Amniotic epithelial cell (primary cell): ENCODE results near the gene C22orf15.

Experiments
- DNase-seq: peaks from one replicate; pipeline ENCODE4 v3.0.0-alpha.2; 2010; ENCODE audit warnings: low read depth

Gene C22orf15

DNA sequence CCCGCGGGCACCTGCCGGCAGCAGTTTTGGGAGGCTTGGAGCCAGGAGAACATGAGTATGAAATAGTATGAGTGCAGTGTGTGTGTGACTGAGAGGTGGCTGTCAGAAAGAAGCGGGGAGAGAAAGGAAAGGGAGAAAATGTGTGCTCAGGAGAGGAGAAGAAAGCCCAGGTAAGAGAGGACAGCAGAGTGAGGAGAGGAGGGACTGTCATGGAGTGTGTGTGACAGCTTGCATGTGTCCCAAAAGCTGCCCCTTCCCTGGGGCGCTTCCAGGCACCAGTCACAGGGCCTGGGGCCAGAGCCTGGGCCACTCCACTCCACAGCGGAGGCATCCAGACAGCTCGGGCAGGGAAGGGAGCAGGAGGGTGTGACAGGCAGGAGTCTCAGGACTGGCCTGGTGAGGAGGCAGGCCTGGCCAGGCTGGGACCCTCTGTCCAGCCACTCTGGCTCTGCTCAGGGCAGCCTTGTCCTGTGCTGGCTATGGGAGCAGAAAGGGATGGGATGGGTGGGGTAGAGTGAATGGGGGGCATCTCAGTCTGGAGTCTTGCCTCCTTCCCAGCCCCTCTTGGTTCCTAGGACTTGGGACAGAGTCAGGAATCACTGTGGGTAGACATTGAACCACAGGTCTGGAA is 10.8 kb downstream of the C22orf15 start:
- DNase-seq = no peak

DNA sequence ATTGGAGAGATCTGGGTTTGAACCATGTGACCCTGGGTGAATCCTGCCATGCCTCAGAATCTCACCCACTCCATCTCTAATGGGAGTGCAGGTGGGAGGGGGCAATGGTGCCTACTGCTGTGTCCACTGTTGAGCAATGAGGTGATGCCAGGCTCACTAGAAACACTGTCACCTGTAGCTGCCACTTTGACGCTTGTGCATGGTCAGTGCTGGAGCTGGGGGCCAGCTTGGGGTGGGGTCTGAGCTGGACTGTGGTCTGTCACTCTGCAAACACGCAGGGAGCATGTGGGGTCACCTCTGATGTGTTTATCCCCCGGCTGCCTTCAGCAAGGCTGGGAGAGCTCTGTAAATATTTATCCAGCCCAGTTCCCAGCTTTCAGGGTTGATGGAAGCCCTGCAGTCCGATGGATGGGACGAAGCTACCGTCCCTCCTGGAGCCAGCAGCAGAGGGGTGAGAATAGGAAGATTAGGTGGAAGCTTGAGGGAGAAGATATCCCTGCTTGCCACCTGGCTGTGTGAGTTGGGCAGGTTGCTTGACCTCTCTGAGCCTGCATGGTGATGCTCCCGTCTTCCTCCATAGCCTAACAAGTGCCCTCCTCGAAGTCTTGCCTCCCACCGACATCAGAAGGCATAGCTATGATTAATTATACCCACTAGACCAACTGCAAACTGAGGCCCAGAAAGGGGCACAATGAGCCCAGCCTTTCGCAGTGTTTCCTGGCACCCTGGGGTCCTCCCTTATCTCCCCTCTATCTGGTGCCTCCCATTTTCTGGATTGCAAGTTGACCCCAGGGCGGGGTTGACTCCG is 11.5 kb downstream of the C22orf15 start:
- no peak for DNase-seq

DNA sequence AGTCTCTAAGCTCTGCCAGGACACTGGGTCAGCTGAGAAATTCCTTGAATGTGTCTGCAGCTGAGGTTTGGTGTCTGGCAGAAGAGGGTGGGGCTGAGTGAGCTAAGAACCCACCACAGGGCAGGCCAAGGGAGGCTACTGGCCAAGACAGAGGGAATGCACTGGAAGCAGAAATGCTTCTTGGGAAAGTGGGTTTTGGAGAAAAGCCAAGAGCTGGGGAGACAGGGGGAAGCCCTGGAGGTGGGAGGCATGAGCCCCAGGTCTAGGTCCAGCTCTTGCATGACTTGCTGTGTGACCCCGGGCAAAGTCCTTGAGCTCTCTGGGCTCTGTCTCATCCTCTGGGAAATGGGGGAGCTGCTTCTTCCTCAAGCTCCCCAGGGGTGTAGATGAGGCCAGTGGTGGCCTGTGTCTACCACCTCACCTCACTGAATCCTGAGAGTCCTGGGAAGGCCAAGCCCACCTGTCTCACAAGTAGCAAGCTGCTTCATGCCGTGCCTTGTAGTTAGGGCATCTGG is 12.2 kb downstream of the C22orf15 start:
- peak; percentile 82 for DNase-seq

DNA sequence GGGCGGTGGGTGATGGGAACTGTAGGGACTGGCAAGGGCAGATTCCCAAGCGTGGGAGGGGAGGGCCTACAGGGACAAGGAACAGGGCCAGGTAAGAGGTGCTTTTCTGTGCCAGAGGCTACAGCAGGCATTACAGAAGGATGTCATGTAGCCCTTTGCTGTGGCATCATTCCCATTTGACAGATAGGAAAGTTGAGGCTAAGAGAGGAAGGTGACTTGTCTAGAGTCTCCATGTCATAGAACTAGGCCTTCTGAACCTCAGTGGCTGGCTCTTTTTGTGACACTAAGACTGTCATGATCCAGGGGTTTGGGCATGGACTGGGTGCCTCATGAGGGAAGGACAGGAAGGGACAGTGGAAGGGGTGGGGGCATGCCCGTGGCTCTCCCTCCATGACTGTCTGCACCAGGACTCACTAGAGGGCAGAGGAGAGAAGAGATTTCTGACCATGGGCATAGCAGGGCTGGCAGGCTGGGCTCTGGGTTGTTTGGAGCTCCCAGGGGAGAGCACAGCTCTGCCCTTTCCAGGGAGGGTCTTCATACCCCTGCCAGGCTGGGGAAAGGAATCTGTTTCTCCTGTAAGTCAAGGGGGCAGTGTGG is 13.1 kb downstream of the C22orf15 start:
- DNase-seq = no peak

DNA sequence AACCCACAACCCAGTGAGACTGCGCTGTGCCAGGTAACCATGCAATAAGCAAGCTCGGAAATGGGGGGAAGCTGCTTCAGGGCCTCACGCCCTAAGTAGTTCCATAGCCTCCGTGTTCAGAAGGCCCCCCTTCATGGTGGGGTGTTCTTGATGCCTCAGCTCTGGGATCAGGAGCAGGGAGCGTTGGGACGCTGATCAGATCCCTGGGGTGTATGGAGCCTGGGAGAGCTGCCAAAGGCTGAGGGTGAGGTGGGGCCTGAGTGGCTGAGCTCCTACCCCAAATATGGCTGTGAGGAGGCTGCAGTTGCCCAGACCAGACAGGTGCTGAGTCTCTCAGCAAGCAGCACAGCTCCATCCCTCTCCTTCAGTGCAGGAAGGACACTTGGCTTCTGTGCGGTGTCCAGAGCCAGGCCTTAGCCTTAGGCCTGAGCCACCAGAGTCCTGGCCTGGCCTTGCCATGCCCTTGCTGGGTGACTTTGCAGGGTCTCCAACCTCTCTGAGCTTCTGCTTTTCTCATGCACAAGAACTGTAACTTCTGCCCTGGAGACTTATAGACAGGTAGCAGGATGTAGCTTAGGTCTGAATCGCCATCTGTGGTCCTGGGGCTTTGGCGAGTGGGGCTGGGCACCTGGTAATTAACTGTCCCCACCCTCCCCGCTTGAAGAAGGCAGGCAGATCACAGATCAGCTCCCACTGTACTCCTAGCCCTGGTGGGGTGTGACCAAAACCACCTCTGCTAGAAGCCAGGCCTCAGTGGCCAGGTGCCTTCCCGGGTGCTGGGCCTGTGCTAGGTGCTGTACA is 15.2 kb downstream of the C22orf15 start:
- no peak for DNase-seq

DNA sequence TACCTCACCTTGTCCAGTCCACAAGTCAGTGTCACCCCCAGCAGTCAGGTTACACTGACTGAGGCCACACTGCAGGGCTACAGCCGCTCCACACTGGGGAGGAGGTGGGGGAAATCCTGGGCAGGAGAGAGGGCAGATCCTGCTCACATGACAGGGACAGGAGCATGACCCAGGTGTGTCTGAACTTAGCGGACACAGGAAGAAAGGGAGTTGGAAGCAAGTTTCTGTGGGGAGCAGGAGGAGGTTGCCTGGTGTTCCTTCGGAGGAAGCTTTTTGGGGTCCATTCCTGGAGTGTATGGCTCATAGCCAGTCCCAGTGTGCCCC is 15.7 kb downstream of the C22orf15 start:
- no peak for DNase-seq

DNA sequence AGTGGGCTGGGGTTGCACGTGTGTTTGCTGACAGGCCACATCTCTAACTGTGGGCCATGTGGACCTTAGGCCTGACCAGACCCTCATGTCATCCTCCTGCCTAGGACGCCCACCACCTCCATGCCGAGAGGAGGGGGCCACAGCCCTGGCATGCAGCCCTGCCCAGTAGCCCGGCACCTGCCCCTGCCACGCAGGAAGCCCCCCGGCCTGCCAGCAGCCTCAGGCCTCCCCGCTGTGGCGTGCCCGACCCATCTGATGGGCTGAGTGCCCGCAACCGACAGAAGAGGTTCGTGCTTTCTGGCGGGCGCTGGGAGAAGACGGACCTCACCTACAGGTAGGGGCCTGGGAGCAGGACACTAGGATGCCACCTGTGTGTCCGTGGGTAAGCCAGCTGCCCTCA is 16.3 kb downstream of the C22orf15 start:
- no peak for DNase-seq

DNA sequence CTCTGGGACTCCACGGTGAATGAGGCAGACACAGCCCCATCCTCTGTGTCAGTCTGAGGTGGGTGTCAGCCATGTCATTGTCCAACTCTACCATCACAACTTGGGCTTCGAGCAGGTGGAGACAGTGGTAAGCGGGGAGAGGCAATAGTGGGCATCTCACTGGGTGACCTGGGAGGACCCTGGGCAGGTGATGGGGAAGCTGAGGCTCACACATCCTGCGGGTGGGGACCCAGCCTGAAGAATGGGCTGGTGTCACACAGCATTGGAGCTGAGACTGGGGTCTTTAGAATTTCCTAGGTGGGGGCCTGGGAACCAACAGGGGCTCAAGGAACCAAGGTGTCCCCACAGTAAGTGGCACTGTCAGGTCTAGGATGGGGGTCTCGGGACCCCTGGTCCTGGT is 16.9 kb downstream of the C22orf15 start:
- no peak for DNase-seq

DNA sequence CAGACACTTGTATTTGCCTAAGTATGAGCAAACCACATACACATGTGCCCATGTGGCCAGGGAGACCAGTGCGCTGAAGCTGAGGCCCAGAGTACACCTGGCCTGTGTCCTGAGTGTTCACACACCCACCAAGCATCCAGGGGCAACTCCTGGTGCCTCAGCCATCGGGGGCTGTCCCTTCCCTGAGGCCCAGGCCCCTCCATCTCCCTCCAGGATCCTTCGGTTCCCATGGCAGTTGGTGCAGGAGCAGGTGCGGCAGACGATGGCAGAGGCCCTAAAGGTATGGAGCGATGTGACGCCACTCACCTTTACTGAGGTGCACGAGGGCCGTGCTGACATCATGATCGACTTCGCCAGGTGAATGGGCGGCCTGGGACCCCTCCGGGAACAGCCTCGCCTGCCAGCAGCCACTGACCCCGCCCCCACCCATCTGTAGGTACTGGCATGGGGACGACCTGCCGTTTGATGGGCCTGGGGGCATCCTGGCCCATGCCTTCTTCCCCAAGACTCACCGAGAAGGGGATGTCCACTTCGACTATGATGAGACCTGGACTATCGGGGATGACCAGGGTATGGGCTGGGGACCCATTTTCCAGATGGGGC is 17.5 kb downstream of the C22orf15 start:
- no peak for DNase-seq

DNA sequence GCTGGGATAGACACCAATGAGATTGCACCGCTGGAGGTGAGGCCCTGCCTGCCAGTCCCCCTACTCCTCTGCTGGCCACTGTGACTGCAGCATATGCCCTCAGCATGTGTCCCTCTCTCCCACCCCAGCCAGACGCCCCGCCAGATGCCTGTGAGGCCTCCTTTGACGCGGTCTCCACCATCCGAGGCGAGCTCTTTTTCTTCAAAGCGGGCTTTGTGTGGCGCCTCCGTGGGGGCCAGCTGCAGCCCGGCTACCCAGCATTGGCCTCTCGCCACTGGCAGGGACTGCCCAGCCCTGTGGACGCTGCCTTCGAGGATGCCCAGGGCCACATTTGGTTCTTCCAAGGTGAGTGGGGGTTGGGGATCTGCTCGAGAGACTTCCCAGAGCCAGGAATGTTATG is 18.3 kb downstream of the C22orf15 start:
- DNase-seq = no peak

DNA sequence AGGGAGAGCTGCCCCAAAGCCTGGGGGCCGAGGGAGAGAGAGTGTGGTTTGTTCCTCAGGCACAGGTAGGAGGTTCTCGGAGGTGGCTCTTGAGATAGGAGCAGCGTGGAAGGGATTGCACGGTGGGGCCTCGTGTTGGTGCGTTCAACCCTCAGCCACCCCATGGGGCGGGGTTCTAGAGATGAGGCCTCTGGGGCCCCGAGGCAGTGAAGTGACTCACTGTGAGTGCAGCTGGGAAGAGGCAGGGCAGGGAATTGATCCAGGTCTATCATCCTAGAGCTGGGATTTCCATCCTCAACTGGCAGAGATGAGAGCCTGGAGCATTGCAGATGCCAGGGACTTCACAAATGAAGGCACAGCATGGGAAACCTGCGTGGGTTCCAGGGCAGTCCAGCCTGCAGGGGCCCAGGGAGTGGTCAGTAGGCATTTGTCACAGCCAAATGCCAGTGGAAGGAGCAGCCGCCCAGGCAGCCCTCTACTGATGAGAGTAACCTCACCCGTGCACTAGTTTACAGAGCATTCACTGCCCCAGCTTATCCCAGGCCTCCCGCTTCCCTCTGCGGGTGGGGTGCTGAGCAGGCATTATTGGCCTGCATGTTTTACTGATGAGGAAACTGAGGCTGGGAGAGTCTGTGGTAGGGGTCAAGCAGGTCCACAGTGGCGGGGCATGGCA is 18.9 kb downstream of the C22orf15 start:
- DNase-seq = peak; percentile 53

DNA sequence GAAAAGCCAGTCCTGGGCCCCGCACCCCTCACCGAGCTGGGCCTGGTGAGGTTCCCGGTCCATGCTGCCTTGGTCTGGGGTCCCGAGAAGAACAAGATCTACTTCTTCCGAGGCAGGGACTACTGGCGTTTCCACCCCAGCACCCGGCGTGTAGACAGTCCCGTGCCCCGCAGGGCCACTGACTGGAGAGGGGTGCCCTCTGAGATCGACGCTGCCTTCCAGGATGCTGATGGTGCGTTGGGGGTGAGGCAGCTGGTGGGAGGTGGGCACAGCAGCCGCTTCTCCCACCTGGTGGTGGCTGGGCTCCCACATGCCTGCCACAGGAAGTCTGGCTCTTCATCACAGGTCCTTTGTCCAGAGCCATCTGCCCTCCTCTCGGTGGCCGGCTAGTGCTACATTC is 19.5 kb downstream of the C22orf15 start:
- DNase-seq = no peak

DNA sequence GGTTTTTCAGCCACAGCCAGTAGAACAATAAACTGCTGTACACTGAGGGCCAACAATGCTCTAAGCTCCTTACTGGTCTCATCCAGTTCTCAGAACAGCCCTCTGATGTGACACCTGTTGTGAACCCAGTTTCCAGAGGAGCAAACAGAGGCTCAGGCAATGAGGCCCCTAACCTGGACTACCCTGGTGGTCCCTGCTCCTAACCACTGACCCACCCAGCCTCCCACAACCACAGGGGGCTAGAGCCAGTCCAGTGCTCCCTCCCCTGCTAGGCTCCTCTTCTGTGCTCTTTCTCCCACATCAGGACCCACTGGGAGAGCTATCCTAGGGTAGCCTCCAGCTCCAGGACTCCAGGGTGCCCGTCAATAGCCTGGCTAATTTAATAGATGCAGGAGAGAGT is 19.9 kb downstream of the C22orf15 start:
- no peak for DNase-seq

DNA sequence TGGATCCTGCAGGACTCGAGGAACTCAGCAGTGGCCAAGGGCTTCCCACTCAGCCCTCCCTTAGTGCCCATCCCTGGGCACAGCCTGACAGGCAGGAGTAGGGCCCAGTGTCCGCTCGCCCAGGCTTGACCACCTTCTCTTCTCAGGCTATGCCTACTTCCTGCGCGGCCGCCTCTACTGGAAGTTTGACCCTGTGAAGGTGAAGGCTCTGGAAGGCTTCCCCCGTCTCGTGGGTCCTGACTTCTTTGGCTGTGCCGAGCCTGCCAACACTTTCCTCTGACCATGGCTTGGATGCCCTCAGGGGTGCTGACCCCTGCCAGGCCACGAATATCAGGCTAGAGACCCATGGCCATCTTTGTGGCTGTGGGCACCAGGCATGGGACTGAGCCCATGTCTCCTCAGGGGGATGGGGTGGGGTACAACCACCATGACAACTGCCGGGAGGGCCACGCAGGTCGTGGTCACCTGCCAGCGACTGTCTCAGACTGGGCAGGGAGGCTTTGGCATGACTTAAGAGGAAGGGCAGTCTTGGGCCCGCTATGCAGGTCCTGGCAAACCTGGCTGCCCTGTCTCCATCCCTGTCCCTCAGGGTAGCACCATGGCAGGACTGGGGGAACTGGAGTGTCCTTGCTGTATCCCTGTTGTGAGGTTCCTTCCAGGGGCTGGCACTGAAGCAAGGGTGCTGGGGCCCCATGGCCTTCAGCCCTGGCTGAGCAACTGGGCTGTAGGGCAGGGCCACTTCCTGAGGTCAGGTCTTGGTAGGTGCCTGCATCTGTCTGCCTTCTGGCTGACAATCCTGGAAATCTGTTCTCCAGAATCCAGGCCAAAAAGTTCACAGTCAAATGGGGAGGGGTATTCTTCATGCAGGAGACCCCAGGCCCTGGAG is 20.7 kb downstream of the C22orf15 start:
- DNase-seq = no peak

DNA sequence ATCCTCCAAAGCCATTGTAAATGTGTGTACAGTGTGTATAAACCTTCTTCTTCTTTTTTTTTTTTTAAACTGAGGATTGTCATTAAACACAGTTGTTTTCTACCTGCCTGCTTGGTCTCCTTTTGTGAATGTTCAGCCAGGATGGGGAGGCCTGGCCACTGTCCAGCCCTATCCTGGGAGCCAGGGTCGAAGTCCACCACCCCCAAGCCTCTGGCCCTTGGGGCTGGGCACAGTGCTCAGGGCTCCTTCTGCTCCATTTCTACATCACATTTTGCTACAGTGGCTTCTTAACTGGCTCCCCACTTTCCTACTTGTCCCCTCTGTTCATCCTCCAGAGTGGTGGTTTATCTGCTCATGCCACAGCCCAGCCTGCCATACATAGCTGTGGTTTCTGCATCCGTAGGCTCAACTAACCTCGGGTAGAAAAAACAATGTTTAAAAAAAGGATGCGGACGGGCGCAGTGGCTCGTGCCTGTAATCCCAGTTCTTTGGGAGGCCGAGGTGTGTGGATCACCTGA is 21.5 kb downstream of the C22orf15 start:
- peak; percentile 81 for DNase-seq

DNA sequence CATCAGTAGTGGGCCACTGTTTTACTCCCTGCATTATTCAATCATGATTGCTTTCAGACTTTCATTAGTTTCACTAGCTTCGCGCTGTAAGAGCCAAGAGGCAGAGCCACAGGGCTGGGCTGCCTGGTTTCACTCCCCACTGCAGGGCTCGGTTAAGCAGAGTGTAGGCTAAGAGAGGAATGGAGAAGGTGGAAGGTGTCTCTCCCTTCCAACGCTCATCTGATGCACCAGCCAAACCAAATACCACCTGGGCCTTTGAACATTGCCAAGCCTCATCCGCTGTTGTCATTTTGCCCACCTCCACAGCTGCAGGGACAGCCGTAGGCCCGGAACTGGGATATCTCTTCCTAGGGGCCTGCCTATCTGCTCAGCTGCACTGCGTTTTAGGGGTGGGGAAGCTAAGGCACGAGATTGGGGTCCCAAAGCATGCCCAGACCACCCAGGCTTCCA is 23.5 kb downstream of the C22orf15 start:
- no peak for DNase-seq

DNA sequence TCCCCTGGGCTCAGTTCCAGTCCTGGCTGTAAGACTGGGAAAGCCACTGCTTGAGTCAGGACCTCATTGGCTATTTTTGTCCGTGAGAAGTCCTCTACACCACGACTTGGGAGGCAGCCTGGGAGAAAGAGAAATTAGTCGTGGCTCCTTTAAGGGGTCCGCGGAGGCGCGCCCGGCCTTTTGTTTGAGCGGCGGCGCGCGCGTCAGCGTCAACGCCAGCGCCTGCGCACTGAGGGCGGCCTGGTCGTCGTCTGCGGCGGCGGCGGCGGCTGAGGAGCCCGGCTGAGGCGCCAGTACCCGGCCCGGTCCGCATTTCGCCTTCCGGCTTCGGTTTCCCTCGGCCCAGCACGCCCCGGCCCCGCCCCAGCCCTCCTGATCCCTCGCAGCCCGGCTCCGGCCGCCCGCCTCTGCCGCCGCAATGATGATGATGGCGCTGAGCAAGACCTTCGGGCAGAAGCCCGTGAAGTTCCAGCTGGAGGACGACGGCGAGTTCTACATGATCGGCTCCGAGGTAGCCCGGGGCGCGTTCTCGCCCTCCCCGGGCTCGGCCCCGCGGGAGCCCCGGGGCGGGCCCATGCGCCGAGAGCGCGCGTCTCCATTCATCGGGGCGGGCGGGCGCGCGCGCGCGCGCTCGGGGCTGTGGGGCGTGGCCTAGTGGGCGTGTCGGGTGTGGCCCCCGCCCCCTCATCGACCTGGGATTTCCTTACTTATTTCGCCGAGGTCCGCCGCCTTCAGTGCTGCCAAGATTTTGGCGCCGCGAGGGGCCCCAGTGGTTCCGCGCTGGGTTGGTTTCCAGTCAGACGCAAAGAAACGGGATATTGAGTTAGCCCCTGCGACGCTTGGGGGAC is 24.2 kb downstream of the C22orf15 start, which contains the start of gene SMARCB1:
SMARCB1 (plus strand) TSS at position 215 of the 848 bp plus-strand sequence; CDS start at position 419, 204 bp downstream.
- DNase-seq = peak; percentile 88

DNA sequence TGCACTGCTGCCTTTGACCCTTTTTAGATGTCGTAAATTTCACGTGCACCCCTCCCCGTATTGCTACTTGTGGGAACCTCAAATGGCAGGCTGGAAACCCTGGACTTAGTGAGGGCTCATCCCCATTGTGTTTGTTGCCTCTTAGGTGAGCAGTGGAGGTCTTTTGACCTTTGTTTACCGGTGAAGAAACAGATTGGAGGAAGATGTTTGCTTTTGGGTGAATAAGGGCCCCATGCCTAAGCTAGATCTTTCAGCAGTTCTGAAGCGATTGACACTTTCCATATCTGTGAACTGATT is 24.8 kb downstream of the C22orf15 start:
- DNase-seq = no peak

DNA sequence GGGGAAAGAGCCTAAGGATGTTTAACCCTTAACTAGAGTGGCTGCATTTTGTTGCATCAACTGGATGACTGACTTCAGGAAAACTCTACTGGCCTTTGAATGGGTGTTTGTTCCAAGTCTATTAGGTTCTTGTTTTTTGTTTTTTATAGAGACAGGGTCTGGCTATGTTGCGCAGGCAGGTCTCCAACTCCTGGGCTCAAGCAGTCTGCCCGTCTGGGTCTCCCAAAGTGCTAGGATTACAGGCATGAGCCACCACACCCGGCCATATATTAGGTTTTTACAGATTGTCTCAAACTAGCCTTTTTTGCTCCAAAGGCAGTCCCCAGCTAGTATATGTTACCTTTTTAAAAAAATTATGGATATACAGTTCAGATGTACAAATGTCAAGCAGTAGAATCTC is 25.1 kb downstream of the C22orf15 start:
- no peak for DNase-seq
